22Rv1 (cell line): ENCODE measurements around the gene ADCY9.

Experiments
- CTCF ChIP-seq: fragments of 450-650 bp; IDR thresholded peaks from 2 replicates; pipeline ENCODE4 v1.5.1; 2017; ENCODE audit warnings: mild to moderate bottlenecking
- ZFX ChIP-seq: fragments of 450-650 bp; IDR thresholded peaks from 2 replicates; pipeline ENCODE4 v1.6.1; 2017; ENCODE audit warnings: antibody characterized with exemption, borderline replicate concordance

DNA sequence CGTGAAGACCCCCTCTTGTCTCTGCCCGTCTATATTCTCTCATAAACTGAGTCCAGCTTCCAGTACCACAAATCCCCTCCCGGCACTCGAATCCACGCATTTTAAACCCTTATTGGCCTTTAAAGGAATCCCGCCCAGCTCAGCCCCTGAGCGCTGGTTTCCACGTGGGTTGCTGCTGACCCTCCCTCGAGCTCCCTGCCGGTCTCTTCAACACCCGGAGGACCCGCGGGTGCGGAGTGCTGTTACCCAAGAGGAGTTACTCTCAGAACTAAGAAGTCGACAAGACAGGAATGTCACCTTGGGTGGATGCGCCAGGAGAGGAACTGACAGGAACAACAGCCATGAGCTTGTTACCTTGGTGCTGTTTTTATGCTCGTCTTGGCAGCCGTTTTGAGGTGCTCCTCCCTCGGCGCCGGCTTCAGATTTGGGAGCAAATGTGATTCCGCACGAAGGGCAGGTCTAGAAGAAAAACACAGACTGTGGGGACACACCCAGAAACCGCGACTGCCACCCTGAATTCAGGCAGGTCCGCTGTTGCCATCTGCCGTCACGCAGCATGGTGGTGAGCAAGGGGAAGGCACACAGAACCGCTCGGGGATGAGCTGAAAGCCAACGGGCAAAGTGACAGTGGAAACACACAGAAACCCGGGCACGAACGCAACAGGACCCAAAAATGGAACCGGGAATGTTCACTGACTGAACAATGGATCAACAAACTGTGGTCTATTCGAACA lies 123.0 kb downstream of the ADCY9 start:
- TF ChIP-seq CTCF (no peak), ZFX (no peak)
